Loucy (cell line): ENCODE results near the gene CDHR2.

Experiments used
- EZH2phosphoT487 ChIP-seq: fragments of 200-600 bp; IDR thresholded peaks from 2 replicates; pipeline ENCODE4 v1.6.1; 2018; ENCODE audit warnings: antibody characterized with exemption, mild to moderate bottlenecking, moderate library complexity, borderline replicate concordance
- TF ChIP-seq, protein P1 (sequence below): fragments of 200-600 bp; sonication (generic); conservative IDR thresholded peaks from 2 replicates; pipeline ENCODE4 v1.5.1; 2014; ENCODE audit warnings: mild to moderate bottlenecking, antibody characterized with exemption, low read length

DNA sequence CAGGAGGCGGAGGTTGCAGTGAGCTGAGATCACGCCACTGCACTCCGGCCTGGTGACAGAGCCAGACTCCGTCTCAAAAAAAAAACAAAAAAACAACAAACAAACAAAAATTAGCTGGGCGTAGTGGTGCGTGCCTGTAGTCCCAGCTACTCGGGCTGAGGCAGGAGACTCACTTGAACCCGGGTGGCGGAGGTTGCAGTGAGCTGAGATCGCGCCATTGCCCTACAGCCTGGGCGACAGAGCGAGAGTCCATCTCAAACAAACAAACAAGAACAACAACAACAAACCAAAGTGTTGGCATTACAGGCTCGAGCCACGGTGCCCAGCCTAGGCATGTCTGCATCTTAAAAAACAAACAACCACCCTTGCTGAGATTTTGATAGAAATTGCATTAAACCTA lies 24.2 kb upstream of the CDHR2 start:
- TF ChIP-seq, protein P1, sequence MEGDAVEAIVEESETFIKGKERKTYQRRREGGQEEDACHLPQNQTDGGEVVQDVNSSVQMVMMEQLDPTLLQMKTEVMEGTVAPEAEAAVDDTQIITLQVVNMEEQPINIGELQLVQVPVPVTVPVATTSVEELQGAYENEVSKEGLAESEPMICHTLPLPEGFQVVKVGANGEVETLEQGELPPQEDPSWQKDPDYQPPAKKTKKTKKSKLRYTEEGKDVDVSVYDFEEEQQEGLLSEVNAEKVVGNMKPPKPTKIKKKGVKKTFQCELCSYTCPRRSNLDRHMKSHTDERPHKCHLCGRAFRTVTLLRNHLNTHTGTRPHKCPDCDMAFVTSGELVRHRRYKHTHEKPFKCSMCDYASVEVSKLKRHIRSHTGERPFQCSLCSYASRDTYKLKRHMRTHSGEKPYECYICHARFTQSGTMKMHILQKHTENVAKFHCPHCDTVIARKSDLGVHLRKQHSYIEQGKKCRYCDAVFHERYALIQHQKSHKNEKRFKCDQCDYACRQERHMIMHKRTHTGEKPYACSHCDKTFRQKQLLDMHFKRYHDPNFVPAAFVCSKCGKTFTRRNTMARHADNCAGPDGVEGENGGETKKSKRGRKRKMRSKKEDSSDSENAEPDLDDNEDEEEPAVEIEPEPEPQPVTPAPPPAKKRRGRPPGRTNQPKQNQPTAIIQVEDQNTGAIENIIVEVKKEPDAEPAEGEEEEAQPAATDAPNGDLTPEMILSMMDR, result no peak
- no peak for TF ChIP-seq EZH2phosphoT487
